ENCODE measurements around the gene SHOX. TPM values are rescaled to one million over a fixed set of nuclear protein-coding genes. Genes with fewer than 3 reads are reported as not detected.

SHOX gene
- total and polyA plus RNA-seq, 7 donors = 0.06 to 0.60 (median 0.32) TPM; not detected in 3

- Histone ChIP-seq H3K4me3 (no peak overlapping the region), H3K36me3 (no peaks in the 10 kb centered on the region), H3K9me3 (no peaks in the 10 kb centered on the region), H3K4me1 (no peaks in the 10 kb centered on the region), H3K27me3 (peaks cover 0 to 9% (median 0%) of the 10 kb centered on the region in 3 donors), H3K27ac (no peak overlapping the region)
- WGBS, 2 donors = 63 to 67% methylated on average over 39 of the region's 39 CpGs
- intact Hi-C loops (cut with DNase I) = no loop called here
- TF ChIP-seq CTCF (IDR thresholded peaks at IDR 0.05) = no peak
- TF ChIP-seq POLR2A (IDR thresholded peaks at IDR 0.05) = no peak
- TF ChIP-seq POLR2AphosphoS5 (IDR thresholded peaks at IDR 0.05) = no peak
- no peak for TF ChIP-seq EP300 (IDR thresholded peaks at IDR 0.05)
- DNase-seq = no peak
Measured at GRCh38 chrX:679291-679979, 48.8 kb downstream of the SHOX start.

GRCh38 chrX:680062-680461 is 49.5 kb downstream of the SHOX start:
- Histone ChIP-seq H3K36me3 (no peaks in the 10 kb centered on the region), H3K27ac (no peak overlapping the region), H3K4me1 (no peaks in the 10 kb centered on the region), H3K9me3 (no peaks in the 10 kb centered on the region), H3K27me3 (peaks cover 0 to 9% (median 0%) of the 10 kb centered on the region in 3 donors), H3K4me3 (no peak overlapping the region)
- TF ChIP-seq POLR2A (IDR thresholded peaks at IDR 0.05) (no peak), EP300 (IDR thresholded peaks at IDR 0.05) (no peak), CTCF (IDR thresholded peaks at IDR 0.05) (no peak), POLR2AphosphoS5 (IDR thresholded peaks at IDR 0.05) (no peak)
- DNase-seq = no peak
- intact Hi-C loops (cut with DNase I) = no loop called here
- whole genome bisulfite sequencing, 2 donors = 91 to 93% methylated on average over 14 of the region's 14 CpGs

- no peaks in the 10 kb centered on the region for H3K4me1 ChIP-seq
- peaks cover 0 to 9% (median 0%) of the 10 kb centered on the region in 3 donors for H3K27me3 ChIP-seq
- DNase-seq = no peak
- 84 to 87% methylated on average over 3 of the region's 3 CpGs for WGBS, 2 donors
- H3K27ac ChIP-seq = no peak overlapping the region
- H3K4me3 ChIP-seq = no peak overlapping the region
- intact Hi-C loops (cut with DNase I) = no loop called here
- TF ChIP-seq CTCF (IDR thresholded peaks at IDR 0.05) (no peak), POLR2AphosphoS5 (IDR thresholded peaks at IDR 0.05) (no peak), POLR2A (IDR thresholded peaks at IDR 0.05) (no peak), EP300 (IDR thresholded peaks at IDR 0.05) (no peak)
- H3K9me3 ChIP-seq = no peaks in the 10 kb centered on the region
- H3K36me3 ChIP-seq = no peaks in the 10 kb centered on the region
Measured at GRCh38 chrX:681989-682388, 51.4 kb downstream of the SHOX start.

GRCh38 chrX:682892-683291 is 52.3 kb downstream of the SHOX start:
- H3K4me1 ChIP-seq = no peaks in the 10 kb centered on the region
- no peak for DNase-seq
- no peaks in the 10 kb centered on the region for H3K9me3 ChIP-seq
- peaks cover 0 to 9% (median 0%) of the 10 kb centered on the region in 3 donors for H3K27me3 ChIP-seq
- no peak overlapping the region for H3K4me3 ChIP-seq
- H3K27ac ChIP-seq = no peak overlapping the region
- WGBS, 2 donors = 87 to 90% methylated on average over 8 of the region's 8 CpGs
- no peaks in the 10 kb centered on the region for H3K36me3 ChIP-seq
- intact Hi-C loops (cut with DNase I) = no loop called here
- TF ChIP-seq CTCF (IDR thresholded peaks at IDR 0.05) (no peak), POLR2A (IDR thresholded peaks at IDR 0.05) (no peak), EP300 (IDR thresholded peaks at IDR 0.05) (no peak), POLR2AphosphoS5 (IDR thresholded peaks at IDR 0.05) (no peak)

- Histone ChIP-seq H3K36me3 (no peaks in the 10 kb centered on the region), H3K27ac (no peak overlapping the region), H3K9me3 (no peaks in the 10 kb centered on the region), H3K4me1 (no peaks in the 10 kb centered on the region), H3K4me3 (no peak overlapping the region), H3K27me3 (peaks cover 0 to 9% (median 0%) of the 10 kb centered on the region in 3 donors)
- no peak for TF ChIP-seq POLR2AphosphoS5 (IDR thresholded peaks at IDR 0.05)
- no peak for TF ChIP-seq POLR2A (IDR thresholded peaks at IDR 0.05)
- no peak for TF ChIP-seq CTCF (IDR thresholded peaks at IDR 0.05)
- TF ChIP-seq EP300 (IDR thresholded peaks at IDR 0.05) = no peak
- intact Hi-C loops (cut with DNase I) = no loop called here
- 69 to 82% methylated on average over 8 of the region's 8 CpGs for WGBS, 2 donors
- DNase-seq = no peak
Measured at GRCh38 chrX:683576-683975, 53.0 kb downstream of the SHOX start.

Data from sigmoid colon (tissue), 7 donors.